HCT116 (cell line): ENCODE measurements around the gene USP2.

Experiments used
- ATF3 ChIP-seq: IDR thresholded peaks from 2 replicates; pipeline ENCODE4 v1.6.1; 2012
- CEBPB ChIP-seq: IDR thresholded peaks from 2 replicates; pipeline ENCODE4 v1.6.1; 2012; ENCODE audit warnings: low read depth
- CTCF ChIP-seq, 3 experiments: fragments of 200-600 bp in 1 of 3; sonication (generic) in 1 of 3; IDR thresholded peaks in 2 of 3; conservative IDR thresholded peaks in 1 of 3; 2 replicates each; pipeline ENCODE4 v1.5.1; 2012 to 2017; ENCODE audit warnings: low read depth in 2 of 3, low read length in 2 of 3, antibody characterized with exemption in 1 of 3, borderline replicate concordance in 1 of 3, control low read depth in 1 of 3, mild to moderate bottlenecking in 1 of 3, mixed read lengths in 1 of 3, mixed run types in 1 of 3, moderate library complexity in 1 of 3; ENCODE audit not compliant: insufficient read depth in 1 of 3
- EGR1 ChIP-seq: IDR thresholded peaks from 2 replicates; pipeline ENCODE4 v1.6.1; 2012; ENCODE audit warnings: low read depth
- MAX ChIP-seq: IDR thresholded peaks from 2 replicates; pipeline ENCODE4 v1.6.1; 2012
- REST ChIP-seq: IDR thresholded peaks from 2 replicates; pipeline ENCODE4 v1.6.1; 2012; ENCODE audit warnings: low read depth
- YY1 ChIP-seq: IDR thresholded peaks from 2 replicates; pipeline ENCODE4 v1.6.1; 2011; ENCODE audit warnings: low read length, low read depth, moderate library complexity, mild to moderate bottlenecking; ENCODE audit not compliant: insufficient replicate concordance; ENCODE audit errors: extremely low read depth
- ZNF274 ChIP-seq: fragments of 200-500 bp; sonication (Bioruptor generic); IDR thresholded peaks from 2 replicates; pipeline ENCODE4 v1.6.1; 2014; ENCODE audit warnings: mild to moderate bottlenecking, low read depth, low read length, inconsistent platforms

GRCh38 chr11:119418759-119419158 lies 37.3 kb upstream of the USP2 start:
- TF ChIP-seq REST, result no peak
- no peak for TF ChIP-seq CTCF (IDR thresholded peaks at IDR 0.05 in 2 of 3, conservative IDR thresholded peaks at IDR 0.05 in 1 of 3; ENCODE audit: borderline replicate concordance in 1 of 3, insufficient read depth in 1 of 3, low read depth in 2 of 3, low read length in 2 of 3)
- TF ChIP-seq MAX, result no peak
- TF ChIP-seq YY1, result no peak
- no peak for TF ChIP-seq EGR1
- no peak for TF ChIP-seq ZNF274
- TF ChIP-seq ATF3, result no peak
- TF ChIP-seq CEBPB, result no peak
